ENCODE measurements around the gene RBPJ.
"Not testable (repeated sequence)": the region's sequence is repeated elsewhere in the genome, so short reads cannot be mapped to it uniquely, and the experiment has no call there.

RBPJ gene

DNA sequence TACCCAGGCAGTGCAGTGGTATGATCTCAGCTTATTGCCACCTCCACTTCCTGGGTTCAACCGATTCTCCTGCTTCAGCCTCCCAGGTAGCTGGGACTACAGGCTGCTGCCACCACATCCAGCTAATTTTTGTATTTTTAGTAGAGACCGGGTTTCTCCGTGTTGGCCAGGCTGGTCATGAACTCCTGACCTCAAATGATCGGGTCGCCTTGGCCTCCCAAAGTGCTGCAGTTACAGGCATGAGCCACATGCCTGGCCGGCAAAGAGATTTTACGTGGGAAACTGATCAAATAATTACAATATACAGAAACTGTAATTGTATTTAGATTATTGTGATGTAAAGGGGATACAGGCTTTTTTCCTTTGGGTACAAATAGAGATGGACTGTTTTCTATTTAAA, 33.7 kb downstream of the RBPJ start:
- no peak overlapping the region for H3K9ac ChIP-seq (ENCODE audit: low read length)
- peaks cover 2% of the 10 kb centered on the region for H3K36me3 ChIP-seq (ENCODE audit: control insufficient read depth, insufficient read depth, low read length)
- H3K4me1 ChIP-seq (ENCODE audit: control insufficient read depth, insufficient read depth, low read length), result peaks cover 6% of the 10 kb centered on the region
- no peaks in the 10 kb centered on the region for H3K27me3 ChIP-seq (ENCODE audit: control insufficient read depth, insufficient read depth, low read length)
- H3K27ac ChIP-seq (ENCODE audit: low read depth, low read length), result no peak overlapping the region
- H3K4me3 ChIP-seq (ENCODE audit: low read length), result no peak overlapping the region

DNA sequence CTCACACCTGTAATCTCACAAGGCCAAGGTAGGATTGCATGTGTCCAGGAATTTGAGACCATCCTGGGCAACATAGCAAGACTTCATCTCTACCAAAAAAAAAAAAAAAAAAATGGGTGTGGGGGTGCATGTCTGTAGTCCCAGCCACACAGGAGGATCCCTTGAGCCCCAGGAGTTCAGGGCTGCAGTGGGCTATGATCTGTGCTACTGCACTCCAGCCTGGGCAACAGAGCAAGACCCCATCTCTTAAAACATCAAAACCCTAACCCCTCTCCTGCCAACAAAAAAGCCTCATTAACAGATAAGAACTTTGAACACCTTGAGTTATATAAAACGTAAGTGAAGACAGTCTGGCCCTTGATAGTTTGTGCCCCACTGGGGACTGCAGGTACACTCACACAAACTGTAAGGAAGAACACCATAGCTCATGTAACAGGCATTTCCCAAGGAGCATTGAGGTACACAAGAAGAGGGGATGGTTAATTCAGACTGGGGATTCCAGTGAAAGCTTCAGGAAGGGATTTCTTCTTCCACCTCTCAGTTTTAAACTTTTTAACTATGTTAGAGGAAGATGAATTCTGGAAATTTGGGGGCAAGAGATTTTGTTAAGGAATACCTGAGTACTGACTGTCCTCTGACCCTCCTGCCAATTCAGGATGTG, 34.7 kb downstream of the RBPJ start:
- Histone ChIP-seq H3K27ac (ENCODE audit: low read depth, low read length) (no peak overlapping the region), H3K9ac (ENCODE audit: low read length) (no peak overlapping the region)

DNA sequence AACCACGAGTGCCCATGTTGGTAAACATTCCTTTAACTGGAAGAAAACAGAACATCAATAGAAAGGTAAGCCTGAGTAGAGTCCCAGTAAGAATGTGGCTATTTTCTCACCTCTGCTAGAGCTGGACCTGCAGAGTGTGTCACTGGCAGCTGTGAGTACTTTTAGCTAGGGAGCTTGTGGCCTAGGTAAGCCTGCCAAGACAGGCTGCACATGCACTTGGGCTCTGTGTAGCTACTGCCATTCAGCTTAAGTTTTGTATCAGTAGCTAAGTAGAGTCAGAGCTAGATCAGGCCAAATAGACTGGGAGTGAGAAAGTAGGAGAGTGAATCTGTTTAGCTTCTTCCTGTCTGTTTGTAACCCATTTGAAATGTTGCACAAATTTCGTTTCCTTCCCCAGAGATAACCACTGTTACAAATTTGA, 35.3 kb downstream of the RBPJ start:
- Histone ChIP-seq H3K9ac (ENCODE audit: low read length) (no peak overlapping the region), H3K36me3 (ENCODE audit: control insufficient read depth, insufficient read depth, low read length) (peaks cover 2% of the 10 kb centered on the region), H3K27me3 (ENCODE audit: control insufficient read depth, insufficient read depth, low read length) (no peaks in the 10 kb centered on the region), H3K4me1 (ENCODE audit: control insufficient read depth, insufficient read depth, low read length) (peaks cover 6% of the 10 kb centered on the region), H3K27ac (ENCODE audit: low read depth, low read length) (no peak overlapping the region), H3K4me3 (ENCODE audit: low read length) (no peak overlapping the region)

More for the DNA sequence above, 34.7 kb downstream of the RBPJ start:
- Histone ChIP-seq H3K4me3 (ENCODE audit: low read length) (no peak overlapping the region), H3K27me3 (ENCODE audit: control insufficient read depth, insufficient read depth, low read length) (no peaks in the 10 kb centered on the region), H3K4me1 (ENCODE audit: control insufficient read depth, insufficient read depth, low read length) (peaks cover 6% of the 10 kb centered on the region), H3K36me3 (ENCODE audit: control insufficient read depth, insufficient read depth, low read length) (peaks cover 2% of the 10 kb centered on the region)

DNA sequence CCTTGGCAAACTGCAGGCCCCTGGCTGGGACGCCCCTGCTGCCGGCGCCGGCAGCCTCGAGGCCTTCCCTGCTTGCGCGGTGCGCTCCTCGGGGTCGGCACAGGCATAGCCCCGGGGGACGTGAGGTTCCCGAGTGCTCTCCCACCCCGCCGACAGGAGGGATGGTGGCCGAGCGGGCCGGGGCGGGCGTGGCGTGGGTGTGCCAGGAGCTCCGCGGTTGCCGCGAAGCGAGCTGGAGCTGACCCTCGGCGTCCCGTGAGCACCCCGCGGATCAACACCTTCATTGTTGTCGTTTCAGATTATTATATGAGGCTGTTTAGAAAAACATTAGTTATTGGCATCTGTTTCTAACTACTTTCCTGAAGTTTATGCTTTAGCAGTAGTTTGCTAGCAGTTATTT, 38.7 kb downstream of the RBPJ start:
- not testable (repeated sequence) for H3K9ac ChIP-seq (ENCODE audit: low read length); H3K27ac ChIP-seq (ENCODE audit: low read depth, low read length); H3K36me3 ChIP-seq (ENCODE audit: control insufficient read depth, insufficient read depth, low read length); H3K27me3 ChIP-seq (ENCODE audit: control insufficient read depth, insufficient read depth, low read length); H3K4me1 ChIP-seq (ENCODE audit: control insufficient read depth, insufficient read depth, low read length); H3K4me3 ChIP-seq (ENCODE audit: low read length)

DNA sequence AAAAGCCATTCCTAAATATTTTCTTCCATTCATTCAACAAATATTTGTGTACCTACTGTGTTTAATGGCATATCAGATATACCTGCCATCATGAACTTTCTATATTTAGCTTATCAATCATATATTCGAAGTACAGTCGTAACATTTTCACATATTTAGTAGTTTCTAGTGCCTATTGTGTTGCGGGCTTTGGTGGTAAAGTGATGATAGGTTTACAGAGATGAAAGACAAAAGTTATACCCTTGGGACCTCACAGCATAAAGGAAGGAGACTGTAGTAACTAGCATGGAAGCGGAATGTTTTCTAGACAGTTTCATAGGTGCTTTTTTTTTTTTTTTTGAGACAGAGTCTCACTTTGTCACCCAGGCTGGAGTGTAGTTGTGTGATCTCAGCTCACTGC, 39.5 kb downstream of the RBPJ start:
- Histone ChIP-seq H3K36me3 (ENCODE audit: control insufficient read depth, insufficient read depth, low read length) (peaks cover 2% of the 10 kb centered on the region), H3K27ac (ENCODE audit: low read depth, low read length) (no peak overlapping the region), H3K27me3 (ENCODE audit: control insufficient read depth, insufficient read depth, low read length) (no peaks in the 10 kb centered on the region), H3K4me3 (ENCODE audit: low read length) (no peak overlapping the region), H3K4me1 (ENCODE audit: control insufficient read depth, insufficient read depth, low read length) (peaks cover 6% of the 10 kb centered on the region), H3K9ac (ENCODE audit: low read length) (no peak overlapping the region)

DNA sequence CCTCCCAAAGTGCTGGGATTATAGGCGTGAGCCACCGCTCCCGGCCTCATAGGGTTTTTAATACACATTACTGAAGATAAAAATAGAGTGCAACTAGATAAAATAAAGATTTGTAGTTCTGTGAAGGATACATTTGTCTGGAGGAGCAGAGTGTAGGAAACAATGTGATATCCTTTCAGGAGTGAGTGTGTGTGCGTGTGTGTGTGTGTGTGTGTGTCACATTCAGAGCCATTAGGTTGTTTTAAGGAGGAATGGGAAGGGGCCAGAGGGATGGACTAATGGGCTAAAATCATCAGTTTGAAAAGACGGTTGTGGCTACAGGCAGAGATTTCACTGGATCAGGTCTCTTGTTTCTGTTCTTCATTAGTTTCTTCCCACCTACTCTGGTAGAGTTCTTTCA, 40.0 kb downstream of the RBPJ start:
- no peak overlapping the region for H3K4me3 ChIP-seq (ENCODE audit: low read length)
- H3K36me3 ChIP-seq (ENCODE audit: control insufficient read depth, insufficient read depth, low read length), result peaks cover 2% of the 10 kb centered on the region
- H3K4me1 ChIP-seq (ENCODE audit: control insufficient read depth, insufficient read depth, low read length), result peaks cover 4% of the 10 kb centered on the region
- no peaks in the 10 kb centered on the region for H3K27me3 ChIP-seq (ENCODE audit: control insufficient read depth, insufficient read depth, low read length)
- H3K27ac ChIP-seq (ENCODE audit: low read depth, low read length), result no peak overlapping the region
- H3K9ac ChIP-seq (ENCODE audit: low read length), result no peak overlapping the region

DNA sequence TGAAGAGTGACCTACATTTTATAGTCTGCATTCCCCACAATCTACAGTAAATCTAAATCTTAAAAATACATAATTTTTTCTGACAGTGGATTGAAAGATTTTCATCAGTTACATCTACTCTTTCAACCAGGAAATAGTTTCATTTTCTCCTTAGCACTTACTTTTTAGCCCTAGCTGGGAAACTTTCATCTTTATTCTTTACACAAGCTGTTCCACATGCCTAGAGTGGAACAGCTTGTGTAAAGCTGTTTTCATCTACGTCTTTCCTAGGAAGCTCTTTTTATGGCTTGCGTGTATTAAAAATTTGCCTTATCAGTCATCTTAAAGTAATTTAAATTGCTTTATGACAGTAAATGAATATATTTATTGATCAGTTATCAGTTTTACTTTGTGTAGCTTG, 40.5 kb downstream of the RBPJ start:
- H3K4me3 ChIP-seq (ENCODE audit: low read length), result no peak overlapping the region
- H3K4me1 ChIP-seq (ENCODE audit: control insufficient read depth, insufficient read depth, low read length), result no peaks in the 10 kb centered on the region
- H3K27me3 ChIP-seq (ENCODE audit: control insufficient read depth, insufficient read depth, low read length), result no peaks in the 10 kb centered on the region
- H3K9ac ChIP-seq (ENCODE audit: low read length), result no peak overlapping the region
- H3K36me3 ChIP-seq (ENCODE audit: control insufficient read depth, insufficient read depth, low read length), result peaks cover 2% of the 10 kb centered on the region
- no peak overlapping the region for H3K27ac ChIP-seq (ENCODE audit: low read depth, low read length)

DNA sequence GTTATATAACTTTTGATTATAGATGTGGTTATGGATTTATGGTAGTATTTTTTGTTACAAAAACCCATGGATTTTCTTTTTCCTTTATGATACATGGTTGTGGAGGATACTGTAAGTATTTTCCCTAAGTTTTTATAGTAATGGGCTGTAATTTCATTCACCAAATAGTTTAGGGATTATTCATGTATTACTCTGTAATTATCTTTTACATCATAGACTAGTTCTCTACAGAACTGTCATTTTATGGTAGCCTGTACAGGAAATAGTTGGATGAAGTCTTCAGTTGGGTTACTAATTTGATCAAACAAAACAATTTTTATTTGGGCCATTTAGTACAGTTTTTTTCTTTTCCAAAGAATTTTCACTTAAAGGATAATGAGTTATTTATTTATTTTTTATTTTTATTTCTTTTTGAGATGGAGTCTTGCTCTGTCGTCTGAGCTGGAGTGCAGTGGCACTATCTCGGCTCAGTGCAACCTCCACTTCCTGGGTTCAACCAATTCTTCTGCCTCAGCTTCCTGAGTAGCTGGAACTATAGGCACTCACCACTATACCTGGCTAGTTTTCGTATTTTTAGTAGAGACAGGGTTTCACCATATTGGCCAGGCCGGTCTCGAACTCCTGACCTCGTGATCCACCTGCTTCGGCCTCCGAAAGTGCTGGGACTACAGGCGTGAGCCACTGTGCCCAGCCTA, 42.1 kb downstream of the RBPJ start:
- no peak overlapping the region for H3K9ac ChIP-seq (ENCODE audit: low read length)

DNA sequence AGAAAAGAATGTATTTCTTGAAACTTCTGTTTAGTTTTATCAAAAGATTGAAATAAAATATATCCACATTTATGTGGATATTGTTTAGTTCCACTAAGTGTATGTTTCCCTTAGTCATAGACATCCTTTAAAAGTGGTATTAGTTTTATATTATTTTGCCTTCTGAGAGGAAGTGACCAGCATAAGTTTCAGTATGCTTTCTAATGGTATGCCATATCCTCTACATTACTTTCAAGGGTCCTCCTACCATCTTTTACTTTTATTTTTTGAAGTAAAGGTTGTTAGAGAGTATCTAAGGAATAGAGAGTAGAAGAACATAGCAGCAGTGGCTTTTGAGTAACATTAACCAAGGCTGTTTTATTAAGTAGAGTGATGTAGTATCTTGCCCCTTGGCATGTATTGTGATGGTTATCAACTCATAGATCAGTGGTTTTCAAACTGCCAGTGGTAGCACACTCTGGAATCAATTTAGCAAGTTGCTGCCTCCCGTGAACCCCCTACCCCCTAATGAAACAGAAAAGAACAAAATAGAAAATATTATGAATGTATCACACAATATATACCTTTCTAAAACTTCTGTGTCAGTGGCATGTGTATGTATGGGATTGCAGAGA, 44.8 kb downstream of the RBPJ start:
- no peak overlapping the region for H3K4me3 ChIP-seq (ENCODE audit: low read length)
- H3K4me1 ChIP-seq (ENCODE audit: control insufficient read depth, insufficient read depth, low read length), result peaks cover 2% of the 10 kb centered on the region
- no peak overlapping the region for H3K9ac ChIP-seq (ENCODE audit: low read length)
- H3K27me3 ChIP-seq (ENCODE audit: control insufficient read depth, insufficient read depth, low read length), result no peaks in the 10 kb centered on the region
- no peak overlapping the region for H3K27ac ChIP-seq (ENCODE audit: low read depth, low read length)
- no peaks in the 10 kb centered on the region for H3K36me3 ChIP-seq (ENCODE audit: control insufficient read depth, insufficient read depth, low read length)

More for the DNA sequence above, 42.1 kb downstream of the RBPJ start:
- Histone ChIP-seq H3K27me3 (ENCODE audit: control insufficient read depth, insufficient read depth, low read length) (no peaks in the 10 kb centered on the region), H3K36me3 (ENCODE audit: control insufficient read depth, insufficient read depth, low read length) (peaks cover 2% of the 10 kb centered on the region), H3K4me1 (ENCODE audit: control insufficient read depth, insufficient read depth, low read length) (no peaks in the 10 kb centered on the region), H3K27ac (ENCODE audit: low read depth, low read length) (no peak overlapping the region), H3K4me3 (ENCODE audit: low read length) (no peak overlapping the region)

DNA sequence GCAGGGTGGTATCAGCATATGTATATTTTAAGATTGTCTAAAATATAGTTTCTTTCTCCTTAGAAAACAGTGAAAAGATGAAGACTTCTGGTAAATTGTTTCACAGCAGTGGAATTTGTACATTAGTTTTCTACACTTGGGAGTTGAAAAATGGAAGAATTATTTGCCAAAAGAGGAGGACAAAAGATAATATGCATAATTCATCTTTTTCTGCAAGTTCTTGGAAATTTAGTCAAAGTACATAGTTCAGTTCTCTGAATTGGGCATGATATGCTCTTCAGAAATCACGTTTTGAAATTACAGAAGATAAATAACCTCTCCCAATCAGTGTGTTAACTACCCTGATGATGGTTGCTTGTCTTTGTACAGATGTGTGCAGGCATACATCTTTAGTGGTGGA, 47.0 kb downstream of the RBPJ start:
- H3K36me3 ChIP-seq (ENCODE audit: control insufficient read depth, insufficient read depth, low read length), result no peaks in the 10 kb centered on the region
- H3K4me3 ChIP-seq (ENCODE audit: low read length), result no peak overlapping the region
- no peaks in the 10 kb centered on the region for H3K27me3 ChIP-seq (ENCODE audit: control insufficient read depth, insufficient read depth, low read length)
- peaks cover 7% of the 10 kb centered on the region for H3K4me1 ChIP-seq (ENCODE audit: control insufficient read depth, insufficient read depth, low read length)
- H3K9ac ChIP-seq (ENCODE audit: low read length), result no peak overlapping the region
- no peak overlapping the region for H3K27ac ChIP-seq (ENCODE audit: low read depth, low read length)

DNA sequence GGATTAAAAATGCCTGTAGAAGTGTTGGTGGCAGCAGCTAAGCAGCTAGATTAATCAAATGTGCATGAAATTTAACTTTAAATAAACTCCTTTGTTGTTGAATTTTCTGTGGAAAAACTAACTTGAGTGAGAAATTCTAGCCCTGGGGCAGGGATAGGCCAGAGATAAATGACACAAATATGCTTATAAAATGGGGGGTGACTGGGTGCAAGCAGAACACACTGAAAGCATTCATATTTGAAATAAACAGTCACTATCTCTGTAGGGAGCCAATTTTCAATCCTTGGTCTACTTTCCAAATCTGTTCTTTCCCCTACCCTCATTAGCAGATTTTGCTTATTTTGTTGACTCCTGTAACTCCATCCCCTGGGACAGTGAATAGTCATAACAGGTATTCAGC, 47.9 kb downstream of the RBPJ start:
- H3K4me1 ChIP-seq (ENCODE audit: control insufficient read depth, insufficient read depth, low read length), result peaks cover 16% of the 10 kb centered on the region
- no peak overlapping the region for H3K27ac ChIP-seq (ENCODE audit: low read depth, low read length)

DNA sequence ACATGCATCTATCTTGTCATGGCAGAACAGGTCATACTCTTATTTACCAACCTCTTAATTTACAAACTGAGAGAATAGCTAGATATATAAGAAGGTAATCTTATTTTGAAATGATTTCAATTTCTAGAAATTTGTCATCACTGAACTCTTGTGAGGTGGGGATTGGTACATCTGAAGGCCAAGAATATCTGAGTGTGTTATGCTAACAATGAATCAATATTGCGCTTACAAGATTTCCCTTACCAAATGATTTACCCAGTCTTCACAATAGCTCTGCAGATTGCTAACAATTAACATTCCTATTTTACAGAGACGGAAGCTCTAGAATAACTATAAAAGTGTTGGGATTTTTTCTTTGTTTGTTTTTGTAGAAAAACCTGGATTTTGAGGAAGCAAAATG, 48.3 kb downstream of the RBPJ start:
- no peaks in the 10 kb centered on the region for H3K36me3 ChIP-seq (ENCODE audit: control insufficient read depth, insufficient read depth, low read length)
- H3K9ac ChIP-seq (ENCODE audit: low read length), result no peak overlapping the region
- no peaks in the 10 kb centered on the region for H3K27me3 ChIP-seq (ENCODE audit: control insufficient read depth, insufficient read depth, low read length)
- H3K27ac ChIP-seq (ENCODE audit: low read depth, low read length), result no peak overlapping the region
- no peak overlapping the region for H3K4me3 ChIP-seq (ENCODE audit: low read length)
- H3K4me1 ChIP-seq (ENCODE audit: control insufficient read depth, insufficient read depth, low read length), result peaks cover 16% of the 10 kb centered on the region

More for the DNA sequence above, 47.9 kb downstream of the RBPJ start:
- no peak overlapping the region for H3K9ac ChIP-seq (ENCODE audit: low read length)
- H3K36me3 ChIP-seq (ENCODE audit: control insufficient read depth, insufficient read depth, low read length), result no peaks in the 10 kb centered on the region
- no peak overlapping the region for H3K4me3 ChIP-seq (ENCODE audit: low read length)
- H3K27me3 ChIP-seq (ENCODE audit: control insufficient read depth, insufficient read depth, low read length), result no peaks in the 10 kb centered on the region

Measured in rectal smooth muscle tissue (tissue), 1 donor.